BE2C (cell line): ENCODE data around the gene MPRIP.

Source experiments
- DNase-seq: peaks from one replicate; pipeline ENCODE4 v3.0.0-alpha.2; 2020
- H3K27me3 ChIP-seq: fragments of 250-450 bp; sonication (Bioruptor Pico); 2 replicates; pipeline ENCODE4 v1.5.1; 2020; ENCODE audit warnings: mild to moderate bottlenecking
- H3K36me3 ChIP-seq: fragments of 250-450 bp; sonication (Bioruptor Pico); 2 replicates; pipeline ENCODE4 v1.5.1; 2020; ENCODE audit warnings: mild to moderate bottlenecking
- H3K4me1 ChIP-seq: fragments of 250-450 bp; sonication (Bioruptor Pico); 2 replicates; pipeline ENCODE4 v1.5.1; 2020
- H3K4me3 ChIP-seq: 2 replicates; pipeline ENCODE4 v1.5.1; 2011; ENCODE audit warnings: low read depth, low read length
- H3K9me3 ChIP-seq: fragments of 250-450 bp; sonication (Bioruptor Pico); 2 replicates; pipeline ENCODE4 v1.5.1; 2020
- CTCF ChIP-seq: IDR thresholded peaks from 2 replicates; pipeline ENCODE4 v1.5.1; 2012; ENCODE audit warnings: mild to moderate bottlenecking, low read depth, low read length

The MPRIP gene

GRCh38 chr17:17153071-17153470 lies 110.8 kb downstream of the MPRIP start:
- no peak overlapping the region for H3K4me3 ChIP-seq
- no peaks in the 10 kb centered on the region for H3K27me3 ChIP-seq
- TF ChIP-seq CTCF, result no peak
- no peak for DNase-seq
- no peaks in the 10 kb centered on the region for H3K9me3 ChIP-seq
- H3K36me3 ChIP-seq, result peaks cover 19% of the 10 kb centered on the region
- no peaks in the 10 kb centered on the region for H3K4me1 ChIP-seq

- Histone ChIP-seq H3K36me3 (peaks cover 19% of the 10 kb centered on the region), H3K4me1 (no peaks in the 10 kb centered on the region), H3K4me3 (no peak overlapping the region), H3K9me3 (no peaks in the 10 kb centered on the region), H3K27me3 (no peaks in the 10 kb centered on the region)
- no peak for DNase-seq
- TF ChIP-seq CTCF, result no peak
Observed at GRCh38 chr17:17153709-17154108, 111.5 kb downstream of the MPRIP start.

- no peaks in the 10 kb centered on the region for H3K9me3 ChIP-seq
- no peaks in the 10 kb centered on the region for H3K27me3 ChIP-seq
- H3K4me1 ChIP-seq, result no peaks in the 10 kb centered on the region
- H3K36me3 ChIP-seq, result peaks cover 19% of the 10 kb centered on the region
- no peak for TF ChIP-seq CTCF
- no peak for DNase-seq
- no peak overlapping the region for H3K4me3 ChIP-seq
Observed at GRCh38 chr17:17154556-17154955, 112.3 kb downstream of the MPRIP start.

- H3K27me3 ChIP-seq, result no peaks in the 10 kb centered on the region
- H3K4me3 ChIP-seq, result no peak overlapping the region
- no peaks in the 10 kb centered on the region for H3K4me1 ChIP-seq
- no peak for DNase-seq
- no peaks in the 10 kb centered on the region for H3K9me3 ChIP-seq
- peaks cover 19% of the 10 kb centered on the region for H3K36me3 ChIP-seq
- no peak for TF ChIP-seq CTCF
Observed at GRCh38 chr17:17154981-17155380, 112.7 kb downstream of the MPRIP start.

GRCh38 chr17:17155568-17155967 lies 113.3 kb downstream of the MPRIP start:
- Histone ChIP-seq H3K36me3 (peaks cover 19% of the 10 kb centered on the region), H3K4me1 (no peaks in the 10 kb centered on the region), H3K9me3 (no peaks in the 10 kb centered on the region), H3K4me3 (no peak overlapping the region), H3K27me3 (no peaks in the 10 kb centered on the region)
- no peak for TF ChIP-seq CTCF
- no peak for DNase-seq

- H3K36me3 ChIP-seq, result peaks cover 19% of the 10 kb centered on the region
- H3K27me3 ChIP-seq, result no peaks in the 10 kb centered on the region
- no peaks in the 10 kb centered on the region for H3K4me1 ChIP-seq
- DNase-seq, result no peak
- TF ChIP-seq CTCF, result no peak
- H3K9me3 ChIP-seq, result no peaks in the 10 kb centered on the region
- H3K4me3 ChIP-seq, result no peak overlapping the region
Observed at GRCh38 chr17:17156107-17156506, 113.8 kb downstream of the MPRIP start.
